ENCODE data around the gene ARID2.

Gene ARID2

GRCh38 chr12:45839917-45840316 is 110.4 kb downstream of the ARID2 start:
- no peak for DNase-seq (ENCODE audit: insufficient read length, low spot score)
- no peak for FAIRE-seq

- no peak for FAIRE-seq
- no peak for DNase-seq (ENCODE audit: insufficient read length, low spot score)
These were observed 119.8 kb downstream of the ARID2 start for GRCh38 chr12:45849289-45849688.

- DNase-seq (ENCODE audit: insufficient read length, low spot score): no peak
- FAIRE-seq: no peak
These were observed 120.8 kb downstream of the ARID2 start for GRCh38 chr12:45850302-45850701.

- FAIRE-seq: no peak
These were observed 123.0 kb downstream of the ARID2 start for GRCh38 chr12:45852508-45852907.

GRCh38 chr12:45853550-45853949 is 124.0 kb downstream of the ARID2 start:
- DNase-seq (ENCODE audit: insufficient read length, low spot score) (no peak), FAIRE-seq (no peak)

More at GRCh38 chr12:45852508-45852907, 123.0 kb downstream of the ARID2 start:
- no peak for DNase-seq (ENCODE audit: insufficient read length, low spot score)

GRCh38 chr12:45863332-45863731 is 133.8 kb downstream of the ARID2 start:
- DNase-seq (ENCODE audit: insufficient read length, low spot score) (no peak), FAIRE-seq (no peak)

GRCh38 chr12:45866299-45866698 is 136.8 kb downstream of the ARID2 start:
- DNase-seq (ENCODE audit: insufficient read length, low spot score): no peak

GRCh38 chr12:45872446-45872845 is 142.9 kb downstream of the ARID2 start:
- DNase-seq (ENCODE audit: insufficient read length, low spot score) (no peak), FAIRE-seq (no peak)

More at GRCh38 chr12:45866299-45866698, 136.8 kb downstream of the ARID2 start:
- no peak for FAIRE-seq

- DNase-seq (ENCODE audit: insufficient read length, low spot score) (no peak), FAIRE-seq (no peak)
These were observed 147.6 kb downstream of the ARID2 start for GRCh38 chr12:45877069-45877468.

GRCh38 chr12:45878630-45879255 is 149.2 kb downstream of the ARID2 start:
- FAIRE-seq (no peak), DNase-seq (ENCODE audit: insufficient read length, low spot score) (no peak)

- DNase-seq (ENCODE audit: insufficient read length, low spot score): no peak
- no peak for FAIRE-seq
These were observed 149.9 kb downstream of the ARID2 start for GRCh38 chr12:45879363-45879895.

- FAIRE-seq: no peak
These were observed 151.0 kb downstream of the ARID2 start for GRCh38 chr12:45880533-45880932.

GRCh38 chr12:45883187-45883586 is 153.7 kb downstream of the ARID2 start:
- FAIRE-seq: no peak
- DNase-seq (ENCODE audit: insufficient read length, low spot score): no peak

More at GRCh38 chr12:45880533-45880932, 151.0 kb downstream of the ARID2 start:
- no peak for DNase-seq (ENCODE audit: insufficient read length, low spot score)

GRCh38 chr12:45886685-45887084 is 157.2 kb downstream of the ARID2 start:
- DNase-seq (ENCODE audit: insufficient read length, low spot score) (no peak), FAIRE-seq (no peak)

GRCh38 chr12:45887544-45887943 is 158.0 kb downstream of the ARID2 start:
- FAIRE-seq (no peak), DNase-seq (ENCODE audit: insufficient read length, low spot score) (no peak)

GRCh38 chr12:45890276-45890675 is 160.8 kb downstream of the ARID2 start:
- FAIRE-seq (no peak), DNase-seq (ENCODE audit: insufficient read length, low spot score) (no peak)

GRCh38 chr12:45893240-45893639 is 163.7 kb downstream of the ARID2 start:
- DNase-seq (ENCODE audit: insufficient read length, low spot score): no peak
- FAIRE-seq: no peak

GRCh38 chr12:45895961-45896360 is 166.5 kb downstream of the ARID2 start:
- DNase-seq (ENCODE audit: insufficient read length, low spot score) (no peak), FAIRE-seq (no peak)

- DNase-seq (ENCODE audit: insufficient read length, low spot score) (no peak), FAIRE-seq (no peak)
These were observed 168.6 kb downstream of the ARID2 start for GRCh38 chr12:45898094-45898493.

- DNase-seq (ENCODE audit: insufficient read length, low spot score) (no peak), FAIRE-seq (no peak)
These were observed 178.4 kb downstream of the ARID2 start for GRCh38 chr12:45907955-45908354.

GRCh38 chr12:45909041-45909713 is 179.7 kb downstream of the ARID2 start:
- FAIRE-seq (no peak), DNase-seq (ENCODE audit: insufficient read length, low spot score) (no peak)

GRCh38 chr12:45912774-45913173 is 183.3 kb downstream of the ARID2 start:
- FAIRE-seq: no peak
- DNase-seq (ENCODE audit: insufficient read length, low spot score): no peak
